Measurements from ENCODE around the gene CUL4A. TPM values are rescaled to one million over a fixed set of nuclear protein-coding genes. Genes with fewer than 3 reads are reported as not detected.
"Not testable (repeated sequence)": the region's sequence is repeated elsewhere in the genome, so short reads cannot be mapped to it uniquely, and the experiment has no call there.

Gene CUL4A
- total and polyA plus RNA-seq, 8 donors, result 48.0 to 98.0 (median 87.5) TPM

GRCh38 chr13:113232208-113233003 lies 23.0 kb downstream of the CUL4A start:
- TF ChIP-seq CTCF (IDR thresholded peaks at IDR 0.05), result no peak
- Histone ChIP-seq H3K4me3 (no peak overlapping the region), H3K4me1 (no peaks in the 10 kb centered on the region), H3K27ac (no peak overlapping the region), H3K36me3 (peaks cover 0 to 95% of the 10 kb centered on the region in 2 donors), H3K9me3 (no peaks in the 10 kb centered on the region), H3K27me3 (no peaks in the 10 kb centered on the region)
- ATAC-seq (no peak), DNase-seq (peak in 1 of 4 donors; percentile 54)
- intact Hi-C loops (cut with DNase I), result no loop called here

- H3K4me1 ChIP-seq, result no peaks in the 10 kb centered on the region
- peaks cover 0 to 95% of the 10 kb centered on the region in 2 donors for H3K36me3 ChIP-seq
- H3K9me3 ChIP-seq, result no peaks in the 10 kb centered on the region
Observed at GRCh38 chr13:113233101-113233500, 23.7 kb downstream of the CUL4A start.

GRCh38 chr13:113238536-113238935 lies 29.1 kb downstream of the CUL4A start:
- H3K4me1 ChIP-seq, result no peaks in the 10 kb centered on the region
- H3K27ac ChIP-seq, result no peak overlapping the region
- intact Hi-C loops (cut with DNase I), result no loop called here
- H3K36me3 ChIP-seq, result peaks cover 0 to 95% of the 10 kb centered on the region in 2 donors
- H3K9me3 ChIP-seq, result no peaks in the 10 kb centered on the region
- H3K4me3 ChIP-seq, result no peak overlapping the region
- DNase-seq, result no peak
- no peak for TF ChIP-seq CTCF (IDR thresholded peaks at IDR 0.05)
- no peak for ATAC-seq
- no peaks in the 10 kb centered on the region for H3K27me3 ChIP-seq

More at GRCh38 chr13:113233101-113233500, 23.7 kb downstream of the CUL4A start:
- H3K27ac ChIP-seq, result no peak overlapping the region
- H3K4me3 ChIP-seq, result no peak overlapping the region
- no peak for TF ChIP-seq CTCF (IDR thresholded peaks at IDR 0.05)
- ATAC-seq (no peak), DNase-seq (no peak)
- H3K27me3 ChIP-seq, result no peaks in the 10 kb centered on the region
- intact Hi-C loops (cut with DNase I), result no loop called here

- Histone ChIP-seq H3K9me3 (no peaks in the 10 kb centered on the region), H3K4me3 (no peak overlapping the region), H3K27ac (no peak overlapping the region), H3K27me3 (no peaks in the 10 kb centered on the region), H3K36me3 (peaks cover 0 to 95% of the 10 kb centered on the region in 2 donors), H3K4me1 (no peaks in the 10 kb centered on the region)
- intact Hi-C loops (cut with DNase I), result no loop called here
- no peak for TF ChIP-seq CTCF (IDR thresholded peaks at IDR 0.05)
- DNase-seq (peak in 1 of 4 donors; percentile 61), ATAC-seq (no peak)
Observed at GRCh38 chr13:113239357-113239756, 29.9 kb downstream of the CUL4A start.

GRCh38 chr13:113239986-113240385 lies 30.6 kb downstream of the CUL4A start:
- Histone ChIP-seq H3K27me3 (no peaks in the 10 kb centered on the region), H3K36me3 (peaks cover 0 to 96% of the 10 kb centered on the region in 2 donors), H3K27ac (no peak overlapping the region), H3K9me3 (no peaks in the 10 kb centered on the region), H3K4me3 (no peak overlapping the region), H3K4me1 (no peaks in the 10 kb centered on the region)
- DNase-seq (no peak), ATAC-seq (no peak)
- no peak for TF ChIP-seq CTCF (IDR thresholded peaks at IDR 0.05)
- intact Hi-C loops (cut with DNase I), result no loop called here

- DNase-seq; H3K4me1 ChIP-seq; H3K27me3 ChIP-seq; intact Hi-C loops (cut with DNase I); H3K9me3 ChIP-seq; H3K4me3 ChIP-seq; H3K27ac ChIP-seq; ATAC-seq: not testable (repeated sequence)
- H3K36me3 ChIP-seq, result peaks cover 0 to 98% of the 10 kb centered on the region in 2 donors
Observed at GRCh38 chr13:113241623-113242022, 32.2 kb downstream of the CUL4A start.
